NCI-H1930 (cell line): ENCODE results near the gene RSPH1.

Source experiments
- DNase-seq, 2 experiments: peaks; one replicate each; lab custom pipeline; 2025; lab: John Stamatoyannopoulos, UW

RSPH1 gene

GRCh38 chr21:42531771-42532170, 35.7 kb upstream of the RSPH1 start:
- DNase-seq: no peak

GRCh38 chr21:42530167-42530518, 34.1 kb upstream of the RSPH1 start:
- DNase-seq: no peak

GRCh38 chr21:42527489-42528158, 31.6 kb upstream of the RSPH1 start:
- DNase-seq: no peak

- no peak for DNase-seq
Measured at GRCh38 chr21:42527127-42527488, 31.1 kb upstream of the RSPH1 start.

GRCh38 chr21:42526379-42526727, 30.3 kb upstream of the RSPH1 start:
- DNase-seq: no peak

GRCh38 chr21:42525676-42526378, 29.8 kb upstream of the RSPH1 start:
- no peak for DNase-seq

- no peak for DNase-seq
Measured at GRCh38 chr21:42525029-42525581, 29.1 kb upstream of the RSPH1 start.

GRCh38 chr21:42524341-42525028, 28.5 kb upstream of the RSPH1 start:
- DNase-seq: peak; percentile 49 to 76

- DNase-seq: peak; percentile 8 to 49
Measured at GRCh38 chr21:42523941-42524340, 27.9 kb upstream of the RSPH1 start.

- DNase-seq: no peak
Measured at GRCh38 chr21:42523211-42523610, 27.2 kb upstream of the RSPH1 start.

- no peak for DNase-seq
Measured at GRCh38 chr21:42522771-42523170, 26.7 kb upstream of the RSPH1 start.

GRCh38 chr21:42522271-42522670, 26.2 kb upstream of the RSPH1 start:
- no peak for DNase-seq

GRCh38 chr21:42521805-42522204, 25.8 kb upstream of the RSPH1 start:
- no peak for DNase-seq

- DNase-seq: no peak
Measured at GRCh38 chr21:42521384-42521783, 25.4 kb upstream of the RSPH1 start.

GRCh38 chr21:42520628-42521253, 24.7 kb upstream of the RSPH1 start:
- DNase-seq: no peak

GRCh38 chr21:42518626-42519025, 22.6 kb upstream of the RSPH1 start:
- DNase-seq: no peak

GRCh38 chr21:42518215-42518614, 22.2 kb upstream of the RSPH1 start:
- DNase-seq: no peak

GRCh38 chr21:42515708-42516502, 19.9 kb upstream of the RSPH1 start:
- DNase-seq: no peak

GRCh38 chr21:42514883-42515228, 18.8 kb upstream of the RSPH1 start:
- no peak for DNase-seq

GRCh38 chr21:42513985-42514882, 18.2 kb upstream of the RSPH1 start:
- DNase-seq: no peak
